GM12891 (cell line): ENCODE data around the gene NSD1.
A peak's percentile ranks its signal among the peaks of the same experiment; 100 is the strongest.

Experiments
- DNase-seq: peaks from one replicate; pipeline ENCODE4 v3.0.0; 2011; ENCODE audit warnings: low spot score; ENCODE audit not compliant: insufficient read length
- FAIRE-seq: peaks from 2 replicates; lab custom pipeline; 2011; peaks lifted over from hg19 to GRCh38; lab: Jason Lieb, UNC
- PAX5 ChIP-seq: IDR thresholded peaks from 2 replicates; pipeline ENCODE4 v1.6.1; 2011; ENCODE audit warnings: low read length, moderate library complexity, mild to moderate bottlenecking; ENCODE audit not compliant: insufficient read depth, severe bottlenecking
- POLR2A ChIP-seq: IDR thresholded peaks from 2 replicates; pipeline ENCODE4 v1.6.1; 2011; ENCODE audit warnings: low read depth, low read length, control low read depth
- POLR2AphosphoS5 ChIP-seq: IDR thresholded peaks from 2 replicates; pipeline ENCODE4 v1.6.1; 2011; ENCODE audit warnings: low read depth, low read length, control low read depth
- POU2F2 ChIP-seq: IDR thresholded peaks from 2 replicates; pipeline ENCODE4 v1.6.1; 2011; ENCODE audit warnings: low read depth, mild to moderate bottlenecking, control low read depth, low read length, moderate library complexity
- SPI1 ChIP-seq: IDR thresholded peaks from 2 replicates; pipeline ENCODE4 v1.6.1; 2011; ENCODE audit warnings: low read depth, low read length, control low read depth
- TAF1 ChIP-seq: IDR thresholded peaks from 2 replicates; pipeline ENCODE4 v1.6.1; 2011; ENCODE audit warnings: low read depth, low read length, control low read depth

The NSD1 gene

DNA sequence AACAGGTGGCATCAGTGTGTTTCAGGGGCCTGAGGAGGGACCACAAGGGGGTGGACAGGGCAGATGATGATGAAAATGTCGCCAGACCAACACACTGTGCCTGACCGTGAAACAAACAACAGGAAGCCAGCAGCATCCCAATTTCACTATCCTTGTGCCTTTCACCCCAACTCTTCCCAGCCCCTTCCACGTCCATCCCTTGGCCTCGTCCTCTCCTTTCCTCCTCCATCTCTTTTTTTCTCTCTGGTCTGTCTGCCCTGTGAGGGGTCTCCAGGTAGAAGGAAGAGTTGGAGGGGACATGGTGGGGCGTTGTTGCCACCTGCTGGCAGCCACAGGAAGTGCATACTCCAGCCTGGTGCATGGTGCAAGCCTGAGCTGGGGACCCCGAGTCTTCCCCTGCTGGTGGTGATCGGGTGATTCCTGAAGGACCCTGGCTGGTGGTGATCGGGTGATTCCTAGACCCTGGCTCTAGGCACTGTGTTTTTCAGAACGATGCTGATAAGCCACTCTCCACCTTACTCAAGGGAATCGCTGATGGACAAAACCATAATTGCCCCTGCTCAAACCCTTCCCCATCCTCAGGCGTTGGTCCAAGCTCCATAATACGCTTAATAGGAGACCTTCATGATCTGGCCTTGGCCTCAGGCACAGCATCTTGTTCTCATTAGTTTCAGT lies 21.7 kb upstream of the NSD1 start:
- DNase-seq (peak; percentile 74), FAIRE-seq (peak; percentile 88)
- TF ChIP-seq POU2F2 (peak; percentile 51; the same call in 1 of the 2 replicates), POLR2A (no peak)

DNA sequence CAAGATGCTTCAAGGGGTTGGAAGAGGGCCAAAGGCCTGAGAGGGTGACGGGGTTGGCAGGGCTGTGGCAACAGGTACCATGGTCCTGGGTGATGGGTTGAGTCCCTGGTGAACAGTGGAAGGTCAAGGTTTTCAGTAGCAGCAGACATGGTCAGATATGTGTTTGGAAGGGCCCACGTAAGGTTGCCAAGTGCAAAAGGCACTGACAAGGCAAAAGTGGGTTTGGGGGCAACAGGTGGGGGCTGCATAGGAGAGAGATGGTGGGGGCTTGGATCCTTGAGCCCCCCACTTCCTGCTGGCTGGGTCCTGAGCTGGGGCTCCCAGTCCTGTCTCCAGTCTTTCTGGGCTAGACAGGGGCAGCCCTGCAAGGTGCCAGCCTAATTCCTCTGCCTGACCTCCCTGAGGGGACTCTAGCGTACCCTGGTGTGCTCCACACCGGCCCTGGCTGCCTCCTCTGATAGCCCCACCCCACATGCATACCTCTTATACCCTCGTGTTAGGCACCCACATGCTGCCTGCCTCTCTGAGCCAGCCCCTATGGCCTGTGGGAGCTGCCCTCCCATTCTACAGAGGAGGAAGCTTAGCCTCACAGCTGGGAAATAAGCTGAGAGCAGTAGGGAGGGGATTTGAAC lies 20.9 kb upstream of the NSD1 start:
- FAIRE-seq, result no peak
- TF ChIP-seq PAX5, result no peak
- no peak for TF ChIP-seq POLR2A
- no peak for TF ChIP-seq TAF1
- no peak for TF ChIP-seq SPI1
- TF ChIP-seq POLR2AphosphoS5, result no peak
- TF ChIP-seq POU2F2, result no peak
- DNase-seq, result no peak

DNA sequence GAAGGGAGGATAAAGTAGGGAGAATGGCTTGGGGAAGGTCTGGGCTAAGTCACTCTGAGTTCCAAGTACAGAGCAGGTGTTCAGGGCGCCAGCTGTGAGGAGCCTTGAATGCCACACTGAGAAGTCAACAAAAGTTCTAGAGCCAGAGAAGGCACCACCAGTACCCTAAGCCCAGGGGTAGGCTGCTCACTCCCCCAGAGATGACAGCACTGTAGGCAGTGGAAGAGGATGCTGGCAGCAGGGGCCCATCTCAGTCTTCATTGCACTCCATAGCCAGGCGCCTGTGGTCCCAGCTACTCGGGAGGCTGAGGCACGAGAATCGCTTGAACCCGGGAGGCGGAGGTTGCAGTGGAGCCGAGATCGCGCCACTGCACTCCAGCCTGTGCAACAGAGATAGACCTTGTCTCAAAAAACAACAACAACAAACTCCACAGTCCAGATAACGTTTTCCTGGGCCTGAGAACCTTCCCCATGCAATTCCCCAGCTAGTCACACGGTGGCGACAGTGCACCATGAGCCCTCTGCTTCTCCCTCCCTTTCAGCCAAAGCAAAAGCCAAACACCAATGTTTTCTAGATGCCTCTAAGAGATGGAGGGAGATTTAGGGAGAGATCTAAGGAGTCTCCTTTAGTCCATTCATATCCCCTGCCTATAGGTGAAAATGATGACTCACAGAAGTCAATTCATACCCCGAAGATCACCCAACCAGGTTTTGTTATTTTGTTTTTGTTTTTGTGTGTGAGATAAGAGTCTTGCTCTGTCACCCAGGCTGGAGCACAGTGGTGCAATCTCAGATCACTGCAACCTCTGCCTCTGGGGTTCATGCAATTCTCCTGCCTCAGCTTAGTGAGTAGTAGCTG lies 19.8 kb upstream of the NSD1 start:
- FAIRE-seq, result peak; percentile 92
- peak; percentile 79 for DNase-seq
- no peak for TF ChIP-seq POLR2AphosphoS5
- no peak for TF ChIP-seq TAF1
- no peak for TF ChIP-seq SPI1
- no peak for TF ChIP-seq PAX5
- TF ChIP-seq POLR2A, result no peak
- TF ChIP-seq POU2F2, result peak; percentile 80; the same call in 1 of the 2 replicates

DNA sequence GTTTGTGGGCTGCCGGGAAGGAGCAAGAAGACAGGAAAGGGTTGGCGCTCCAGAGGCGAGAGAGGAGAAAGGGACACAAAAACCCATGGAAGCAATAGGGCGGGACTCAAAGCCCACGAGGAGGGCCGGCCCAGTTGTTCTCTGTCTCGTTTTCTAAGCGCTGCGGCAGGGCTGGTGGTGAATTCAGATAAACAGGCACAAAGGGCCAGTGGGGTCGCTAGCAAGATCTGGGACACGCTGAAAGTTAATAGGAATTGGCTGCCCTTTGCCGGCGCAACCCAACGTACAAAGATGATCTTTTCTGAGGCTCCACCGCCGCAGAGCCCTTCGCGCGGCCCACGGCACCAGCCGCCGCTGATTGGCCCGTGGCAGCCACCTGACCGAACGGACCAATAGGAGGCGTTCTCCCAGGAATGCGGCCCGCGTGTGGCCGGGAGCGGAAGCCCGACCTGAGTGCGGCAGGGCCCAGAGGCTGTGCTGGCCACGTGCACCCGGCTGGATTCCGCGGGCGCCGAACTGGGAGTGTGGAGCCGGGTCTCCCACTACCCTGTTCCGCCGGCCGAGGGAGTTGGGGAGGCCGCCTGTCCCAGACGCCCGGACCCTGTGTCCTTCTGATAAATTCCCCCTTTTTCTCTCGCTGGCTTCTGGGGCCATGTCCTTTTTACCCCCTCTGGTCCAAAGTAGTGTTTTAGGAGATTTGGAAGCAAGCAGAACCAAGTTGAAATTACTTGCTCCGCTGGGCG lies 16.8 kb upstream of the NSD1 start:
- DNase-seq (peak; percentile 67), FAIRE-seq (peak; percentile 45)
- TF ChIP-seq POU2F2 (no peak), SPI1 (no peak), POLR2A (no peak), PAX5 (no peak), TAF1 (no peak), POLR2AphosphoS5 (no peak)

DNA sequence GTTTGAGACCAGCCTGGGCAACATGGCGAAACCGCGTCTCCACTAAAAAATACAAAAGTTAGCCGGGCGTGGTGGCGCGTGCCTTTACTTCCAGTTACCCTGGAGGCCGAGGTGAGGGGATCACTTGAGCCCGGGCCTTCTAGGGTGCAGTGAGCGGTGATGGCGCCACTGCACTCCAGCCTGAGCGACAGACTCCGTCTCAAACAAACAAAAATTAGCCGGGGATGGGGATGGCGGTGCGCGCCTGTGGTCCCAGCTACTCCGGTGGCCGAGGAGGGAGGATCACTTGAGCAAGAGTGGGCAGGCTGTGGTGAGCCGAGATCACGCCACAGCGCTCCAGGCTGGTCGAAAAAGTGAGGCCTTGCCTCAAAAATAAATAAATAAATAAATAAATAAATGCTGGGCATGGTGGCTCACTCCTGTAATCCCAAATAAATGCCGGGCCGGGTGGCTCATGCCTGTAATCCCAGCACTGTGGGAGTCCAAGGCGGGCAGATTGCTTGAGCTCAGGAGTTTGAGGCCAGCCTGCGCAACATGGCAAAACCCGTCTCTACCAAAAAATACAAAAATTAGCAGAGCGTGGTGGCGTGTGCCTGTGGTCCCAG lies 16.0 kb upstream of the NSD1 start:
- DNase-seq (no peak), FAIRE-seq (no peak)
- no peak for TF ChIP-seq PAX5
- no peak for TF ChIP-seq POU2F2
- TF ChIP-seq POLR2AphosphoS5, result no peak
- no peak for TF ChIP-seq POLR2A
- TF ChIP-seq TAF1, result no peak
- no peak for TF ChIP-seq SPI1

DNA sequence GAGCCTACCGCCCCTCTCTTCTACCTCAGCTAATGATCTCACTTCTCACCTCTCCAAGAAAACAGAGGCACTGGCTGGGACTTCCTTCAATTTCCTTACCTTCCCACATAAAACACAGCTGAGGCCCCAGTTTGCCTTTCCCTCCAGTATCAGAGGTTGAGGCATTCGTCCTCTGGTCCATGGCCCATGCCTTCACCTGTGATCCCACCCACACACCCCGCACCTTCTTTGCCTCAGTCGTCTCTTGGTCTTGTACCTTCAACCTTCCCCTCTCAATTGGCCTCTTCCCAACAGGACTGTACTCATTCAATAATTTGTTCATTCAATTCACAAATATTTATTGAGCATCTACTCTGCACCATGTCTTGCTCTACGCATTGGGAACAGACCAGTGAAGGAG lies 11.0 kb upstream of the NSD1 start:
- no peak for TF ChIP-seq TAF1
- no peak for FAIRE-seq
- DNase-seq, result no peak

DNA sequence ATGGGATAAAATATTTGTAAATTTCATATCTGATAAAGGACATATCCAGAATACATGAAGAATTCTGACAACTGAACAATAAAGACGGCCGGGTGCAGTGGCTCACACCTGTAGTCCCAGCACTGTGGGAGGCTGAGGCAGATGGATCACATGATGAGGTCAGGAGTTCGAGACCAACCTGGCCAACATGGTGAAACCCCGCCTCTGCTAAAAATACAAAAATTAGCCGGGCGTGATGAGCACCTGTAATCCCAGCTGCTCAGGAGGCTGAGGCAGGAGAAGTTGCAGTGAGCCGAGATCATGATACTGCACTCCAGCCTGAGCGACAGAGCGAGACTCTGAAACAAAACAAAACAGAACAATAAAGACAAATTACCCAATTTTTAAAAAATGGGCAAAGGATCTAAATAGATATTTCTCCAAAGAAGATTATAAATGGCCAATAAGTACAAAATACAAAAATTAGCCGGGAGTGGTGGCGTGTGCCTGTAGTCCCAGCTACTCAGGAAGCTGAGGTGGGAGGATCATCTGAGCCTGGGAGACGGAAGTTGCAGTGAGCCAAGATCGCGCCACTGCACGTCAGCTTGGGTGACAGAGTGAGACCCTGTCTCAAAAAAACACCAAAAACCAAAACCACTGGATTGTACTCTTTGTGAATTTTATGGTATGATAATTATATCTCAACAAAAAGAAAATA lies 9.6 kb upstream of the NSD1 start:
- FAIRE-seq (peak; percentile 5), DNase-seq (no peak)
- TF ChIP-seq POLR2AphosphoS5 (no peak), TAF1 (no peak), PAX5 (no peak), POLR2A (no peak), SPI1 (no peak), POU2F2 (no peak)

DNA sequence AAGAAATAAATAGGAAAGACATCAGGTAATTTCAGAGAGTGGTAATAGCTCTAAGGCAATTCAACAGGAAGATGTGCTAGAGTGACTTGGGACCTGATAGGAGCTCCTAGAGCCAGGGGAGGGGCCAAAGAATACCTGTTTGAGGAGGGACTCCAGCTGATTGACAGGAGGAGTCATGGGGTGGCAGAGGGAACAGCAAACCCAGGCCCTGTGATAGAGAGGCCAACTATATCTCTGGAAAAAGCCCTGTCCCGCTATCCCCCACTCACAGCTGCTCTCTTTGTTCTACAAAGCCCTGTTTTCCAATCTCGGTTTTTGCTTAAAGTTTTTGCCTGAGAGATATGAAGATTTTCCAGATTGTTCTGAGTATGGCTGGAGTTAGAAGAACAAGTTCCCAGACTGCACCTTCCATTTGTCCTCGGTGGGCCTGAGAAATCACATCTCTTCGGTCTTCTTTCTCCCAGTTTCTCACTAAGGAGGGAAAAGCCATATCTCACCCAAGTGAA lies 9.0 kb upstream of the NSD1 start:
- peak; percentile 53 for DNase-seq
- FAIRE-seq, result no peak
- no peak for TF ChIP-seq POLR2AphosphoS5
- no peak for TF ChIP-seq TAF1
- TF ChIP-seq PAX5, result no peak
- no peak for TF ChIP-seq POLR2A
- no peak for TF ChIP-seq POU2F2
- no peak for TF ChIP-seq SPI1
